ENCODE results near the gene ODAD3.
"Not testable (repeated sequence)": the region's sequence is repeated elsewhere in the genome, so short reads cannot be mapped to it uniquely, and the experiment has no call there.

ODAD3 gene

DNA sequence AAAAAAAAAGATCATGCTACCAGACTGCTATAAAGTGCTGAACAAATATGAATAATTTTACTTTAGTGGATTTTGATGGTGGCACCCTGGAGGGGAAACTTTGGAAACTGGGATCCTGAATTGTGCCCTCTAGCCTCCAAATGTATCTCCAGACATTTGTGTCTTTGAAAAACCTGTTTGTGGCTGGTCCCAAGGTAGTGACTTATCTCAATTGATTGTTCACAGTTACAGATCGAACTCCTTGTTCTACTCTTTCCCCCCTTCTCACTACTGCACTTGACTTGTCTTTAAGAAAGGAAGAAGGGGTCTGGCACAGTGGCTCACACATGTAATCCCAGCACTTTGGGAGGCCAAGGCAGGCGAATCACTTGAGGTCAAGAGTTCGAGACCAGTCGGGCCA is 26.3 kb downstream of the ODAD3 start:
- no peaks in the 10 kb centered on the region for H3K79me1 ChIP-seq (replicated peaks; ENCODE audit: low read length, poor library complexity, severe bottlenecking)
- H3K4me3 ChIP-seq (ENCODE audit: insufficient read depth in 1 of 2, low read depth in 1 of 2, low read length in 2 of 2) = no peak overlapping the region
- DNase-seq = no peak
- H3K4me2 ChIP-seq (ENCODE audit: low read length, poor library complexity, severe bottlenecking) = no peak overlapping the region
- H2BK15ac ChIP-seq (ENCODE audit: low read depth, poor library complexity, severe bottlenecking) = no peak overlapping the region
- no peak overlapping the region for H3K14ac ChIP-seq (ENCODE audit: low read length in 2 of 2)
- H3K27ac ChIP-seq (ENCODE audit: low read length, poor library complexity, severe bottlenecking) = no peak overlapping the region
- peaks cover 6% of the 10 kb centered on the region for H3K4me1 ChIP-seq (ENCODE audit: control insufficient read depth, insufficient read depth, low read depth, low read length)
- no peak overlapping the region for H2AK5ac ChIP-seq (ENCODE audit: low read length, severe bottlenecking)
- no peak overlapping the region for H3K4ac ChIP-seq (ENCODE audit: low read depth in 1 of 2, low read length in 2 of 2)
- no peak overlapping the region for H2AFZ ChIP-seq (ENCODE audit: low read depth, low read length)
- no peak overlapping the region for H2BK12ac ChIP-seq (ENCODE audit: low read length in 2 of 2)
- H3K23ac ChIP-seq (ENCODE audit: low read length in 2 of 2) = no peak overlapping the region
- no peak overlapping the region for H2BK120ac ChIP-seq (ENCODE audit: low read depth, low read length)
- H4K91ac ChIP-seq (ENCODE audit: low read length) = no peak overlapping the region
- H3K9ac ChIP-seq (ENCODE audit: low read length) = no peak overlapping the region
- H2BK5ac ChIP-seq (ENCODE audit: low read depth, low read length, poor library complexity, severe bottlenecking) = no peak overlapping the region
- WGBS = 77% methylated on average over 4 of the region's 4 CpGs
- no peak overlapping the region for H4K8ac ChIP-seq (ENCODE audit: low read length)
- H3K27me3 ChIP-seq (ENCODE audit: control insufficient read depth in 1 of 2, insufficient read depth in 1 of 2, low read length in 2 of 2) = peaks cover 10% of the 10 kb centered on the region in 2 experiments
- no peak overlapping the region for H3K18ac ChIP-seq (ENCODE audit: low read depth in 1 of 2, low read length in 2 of 2)
- H3K9me3 ChIP-seq (ENCODE audit: control insufficient read depth, low read length) = no peaks in the 10 kb centered on the region
- no peaks in the 10 kb centered on the region for H3K36me3 ChIP-seq (ENCODE audit: control insufficient read depth in 1 of 2, insufficient read depth in 2 of 2, low read depth in 1 of 2, low read length in 2 of 2)

- not testable (repeated sequence) for H3K4ac ChIP-seq (ENCODE audit: low read depth in 1 of 2, low read length in 2 of 2); H3K18ac ChIP-seq (ENCODE audit: low read depth in 1 of 2, low read length in 2 of 2); H3K14ac ChIP-seq (ENCODE audit: low read length in 2 of 2); H3K9ac ChIP-seq (ENCODE audit: low read length); H3K23ac ChIP-seq (ENCODE audit: low read length in 2 of 2); H3K4me3 ChIP-seq (ENCODE audit: insufficient read depth in 1 of 2, low read depth in 1 of 2, low read length in 2 of 2); H2BK120ac ChIP-seq (ENCODE audit: low read depth, low read length); DNase-seq; H2AK5ac ChIP-seq (ENCODE audit: low read length, severe bottlenecking); H3K27ac ChIP-seq (ENCODE audit: low read length, poor library complexity, severe bottlenecking); H2BK15ac ChIP-seq (ENCODE audit: low read depth, poor library complexity, severe bottlenecking); H2AFZ ChIP-seq (ENCODE audit: low read depth, low read length); H3K36me3 ChIP-seq (ENCODE audit: control insufficient read depth in 1 of 2, insufficient read depth in 2 of 2, low read depth in 1 of 2, low read length in 2 of 2); H2BK5ac ChIP-seq (ENCODE audit: low read depth, low read length, poor library complexity, severe bottlenecking); H3K9me3 ChIP-seq (ENCODE audit: control insufficient read depth, low read length); H3K4me1 ChIP-seq (ENCODE audit: control insufficient read depth, insufficient read depth, low read depth, low read length); H3K4me2 ChIP-seq (ENCODE audit: low read length, poor library complexity, severe bottlenecking); H3K79me1 ChIP-seq (replicated peaks; ENCODE audit: low read length, poor library complexity, severe bottlenecking); H4K8ac ChIP-seq (ENCODE audit: low read length); H4K91ac ChIP-seq (ENCODE audit: low read length)
- Histone ChIP-seq H2BK12ac (ENCODE audit: low read length in 2 of 2) (peak overlapping the region in 1 of 2 experiments; percentile 33), H3K27me3 (ENCODE audit: control insufficient read depth in 1 of 2, insufficient read depth in 1 of 2, low read length in 2 of 2) (peaks cover 10% of the 10 kb centered on the region in 2 experiments)
- 90% methylated on average over 12 of the region's 12 CpGs for WGBS
Measured at GRCh38 chr19:11406703-11407236, 28.2 kb downstream of the ODAD3 start.

GRCh38 chr19:11405846-11406643 is 28.9 kb downstream of the ODAD3 start:
- H2BK12ac ChIP-seq (ENCODE audit: low read length in 2 of 2) = peak overlapping the region in 1 of 2 experiments; percentile 33
- no peak overlapping the region for H2BK15ac ChIP-seq (ENCODE audit: low read depth, poor library complexity, severe bottlenecking)
- H3K79me1 ChIP-seq (replicated peaks; ENCODE audit: low read length, poor library complexity, severe bottlenecking) = no peaks in the 10 kb centered on the region
- H2AFZ ChIP-seq (ENCODE audit: low read depth, low read length) = no peak overlapping the region
- H3K4me3 ChIP-seq (ENCODE audit: insufficient read depth in 1 of 2, low read depth in 1 of 2, low read length in 2 of 2) = no peak overlapping the region
- H3K9me3 ChIP-seq (ENCODE audit: control insufficient read depth, low read length) = no peaks in the 10 kb centered on the region
- DNase-seq = no peak
- no peaks in the 10 kb centered on the region for H3K36me3 ChIP-seq (ENCODE audit: control insufficient read depth in 1 of 2, insufficient read depth in 2 of 2, low read depth in 1 of 2, low read length in 2 of 2)
- no peak overlapping the region for H3K4me2 ChIP-seq (ENCODE audit: low read length, poor library complexity, severe bottlenecking)
- peak overlapping the region in 1 of 2 experiments; percentile 67 for H3K14ac ChIP-seq (ENCODE audit: low read length in 2 of 2)
- 27% methylated on average over 43 of the region's 44 CpGs for WGBS
- H3K9ac ChIP-seq (ENCODE audit: low read length) = no peak overlapping the region
- H3K4me1 ChIP-seq (ENCODE audit: control insufficient read depth, insufficient read depth, low read depth, low read length) = peaks cover 6% of the 10 kb centered on the region
- H2BK5ac ChIP-seq (ENCODE audit: low read depth, low read length, poor library complexity, severe bottlenecking) = no peak overlapping the region
- H3K18ac ChIP-seq (ENCODE audit: low read depth in 1 of 2, low read length in 2 of 2) = no peak overlapping the region
- H3K27me3 ChIP-seq (ENCODE audit: control insufficient read depth in 1 of 2, insufficient read depth in 1 of 2, low read length in 2 of 2) = peaks cover 10% of the 10 kb centered on the region in 2 experiments
- H3K4ac ChIP-seq (ENCODE audit: low read depth in 1 of 2, low read length in 2 of 2) = peak overlapping the region in 1 of 2 experiments; percentile 32
- no peak overlapping the region for H2AK5ac ChIP-seq (ENCODE audit: low read length, severe bottlenecking)
- H2BK120ac ChIP-seq (ENCODE audit: low read depth, low read length) = no peak overlapping the region
- no peak overlapping the region for H4K8ac ChIP-seq (ENCODE audit: low read length)
- no peak overlapping the region for H3K27ac ChIP-seq (ENCODE audit: low read length, poor library complexity, severe bottlenecking)
- H3K23ac ChIP-seq (ENCODE audit: low read length in 2 of 2) = no peak overlapping the region
- H4K91ac ChIP-seq (ENCODE audit: low read length) = no peak overlapping the region

GRCh38 chr19:11404588-11405222 is 30.2 kb downstream of the ODAD3 start:
- Histone ChIP-seq H3K4ac (ENCODE audit: low read depth in 1 of 2, low read length in 2 of 2) (no peak overlapping the region), H2AK5ac (ENCODE audit: low read length, severe bottlenecking) (no peak overlapping the region), H3K14ac (ENCODE audit: low read length in 2 of 2) (no peak overlapping the region), H4K8ac (ENCODE audit: low read length) (no peak overlapping the region), H3K27me3 (ENCODE audit: control insufficient read depth in 1 of 2, insufficient read depth in 1 of 2, low read length in 2 of 2) (peaks cover 10% of the 10 kb centered on the region in 2 experiments), H3K4me2 (ENCODE audit: low read length, poor library complexity, severe bottlenecking) (no peak overlapping the region), H2AFZ (ENCODE audit: low read depth, low read length) (no peak overlapping the region), H3K9me3 (ENCODE audit: control insufficient read depth, low read length) (no peaks in the 10 kb centered on the region), H4K91ac (ENCODE audit: low read length) (no peak overlapping the region), H3K4me3 (ENCODE audit: insufficient read depth in 1 of 2, low read depth in 1 of 2, low read length in 2 of 2) (no peak overlapping the region), H3K27ac (ENCODE audit: low read length, poor library complexity, severe bottlenecking) (no peak overlapping the region), H3K18ac (ENCODE audit: low read depth in 1 of 2, low read length in 2 of 2) (no peak overlapping the region), H2BK12ac (ENCODE audit: low read length in 2 of 2) (no peak overlapping the region), H2BK15ac (ENCODE audit: low read depth, poor library complexity, severe bottlenecking) (no peak overlapping the region), H2BK5ac (ENCODE audit: low read depth, low read length, poor library complexity, severe bottlenecking) (no peak overlapping the region), H3K4me1 (ENCODE audit: control insufficient read depth, insufficient read depth, low read depth, low read length) (peaks cover 2% of the 10 kb centered on the region), H3K79me1 (replicated peaks; ENCODE audit: low read length, poor library complexity, severe bottlenecking) (no peaks in the 10 kb centered on the region), H2BK120ac (ENCODE audit: low read depth, low read length) (no peak overlapping the region), H3K36me3 (ENCODE audit: control insufficient read depth in 1 of 2, insufficient read depth in 2 of 2, low read depth in 1 of 2, low read length in 2 of 2) (no peaks in the 10 kb centered on the region), H3K9ac (ENCODE audit: low read length) (no peak overlapping the region), H3K23ac (ENCODE audit: low read length in 2 of 2) (no peak overlapping the region)
- 51% methylated on average over 9 of the region's 9 CpGs for WGBS
- DNase-seq = no peak
